ENCODE results near the gene ZC3H13. TPM values are rescaled to one million over a fixed set of nuclear protein-coding genes. Genes with fewer than 3 reads are reported as not detected.

Gene ZC3H13
- total and polyA plus RNA-seq, 10 of the 15 experiments (the other 5 are each of a cell fraction or from before 2014, with no cell fraction given): 10.0 to 55.9 (median 25.4) TPM

DNA sequence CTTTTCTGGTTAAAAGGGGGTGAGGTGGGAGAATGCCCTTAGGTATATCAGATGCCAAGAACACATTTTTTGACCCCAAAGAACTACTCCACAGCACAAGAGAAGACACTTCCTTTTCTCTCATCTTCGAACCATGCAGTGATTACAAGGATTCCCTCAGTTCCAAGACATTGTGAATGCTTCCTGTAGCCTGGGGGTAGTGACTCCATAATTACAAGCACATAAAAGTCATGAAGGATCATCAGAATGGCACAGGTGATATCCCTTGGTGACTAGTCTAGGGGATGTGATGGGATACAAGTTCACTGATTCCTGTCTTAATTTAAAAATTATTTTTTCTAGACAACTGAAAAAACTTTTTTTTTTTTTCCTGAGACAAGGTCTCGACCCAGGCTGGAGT lies 78.0 kb downstream of the ZC3H13 start:
- POLR2A ChIA-PET: interaction anchor here (0.5 kb wide), 1 partner anchor 77 kb away, joined by 3 read pairs; no protein-coding TSS in a partner anchor
- DNase-seq (ENCODE audit: low read depth, low spot score) (no peak), FAIRE-seq (no peak)
- TF ChIP-seq ZNF384 (IDR thresholded peaks at IDR 0.05; ENCODE audit: borderline replicate concordance, low read depth, low read length) (no peak), POLR2A (IDR thresholded peaks at IDR 0.05; ENCODE audit: low read depth, low read length) (no peak), SREBF2 (IDR thresholded peaks at IDR 0.05; ENCODE audit: low read length) (no peak), CEBPB (IDR thresholded peaks at IDR 0.05; ENCODE audit: borderline replicate concordance in 1 of 2, low read depth in 2 of 2, low read length in 2 of 2) (no peak), ZNF217 (IDR thresholded peaks at IDR 0.05) (no peak), CBX5 (IDR thresholded peaks at IDR 0.05; ENCODE audit: low read depth) (no peak), KLF5 (IDR thresholded peaks at IDR 0.05; ENCODE audit: partially characterized antibody) (no peak), SMC3 (IDR thresholded peaks at IDR 0.05; ENCODE audit: borderline replicate concordance, low read length) (no peak), SPI1 (IDR thresholded peaks at IDR 0.05; ENCODE audit: borderline replicate concordance, insufficient read depth, low read depth, low read length) (no peak), FOS (IDR thresholded peaks at IDR 0.05; ENCODE audit: borderline replicate concordance, extremely low read depth, insufficient read length) (no peak), PAX5 (IDR thresholded peaks at IDR 0.05; ENCODE audit: borderline replicate concordance, low read depth, low read length) (no peak), CREB1 (IDR thresholded peaks at IDR 0.05; ENCODE audit: low read depth) (no peak), CHD2 (IDR thresholded peaks at IDR 0.05; ENCODE audit: borderline replicate concordance, low read depth, low read length) (no peak), STAT3 (IDR thresholded peaks at IDR 0.05; ENCODE audit: low read depth, low read length) (no peak)
- TF ChIP-seq, protein P1, sequence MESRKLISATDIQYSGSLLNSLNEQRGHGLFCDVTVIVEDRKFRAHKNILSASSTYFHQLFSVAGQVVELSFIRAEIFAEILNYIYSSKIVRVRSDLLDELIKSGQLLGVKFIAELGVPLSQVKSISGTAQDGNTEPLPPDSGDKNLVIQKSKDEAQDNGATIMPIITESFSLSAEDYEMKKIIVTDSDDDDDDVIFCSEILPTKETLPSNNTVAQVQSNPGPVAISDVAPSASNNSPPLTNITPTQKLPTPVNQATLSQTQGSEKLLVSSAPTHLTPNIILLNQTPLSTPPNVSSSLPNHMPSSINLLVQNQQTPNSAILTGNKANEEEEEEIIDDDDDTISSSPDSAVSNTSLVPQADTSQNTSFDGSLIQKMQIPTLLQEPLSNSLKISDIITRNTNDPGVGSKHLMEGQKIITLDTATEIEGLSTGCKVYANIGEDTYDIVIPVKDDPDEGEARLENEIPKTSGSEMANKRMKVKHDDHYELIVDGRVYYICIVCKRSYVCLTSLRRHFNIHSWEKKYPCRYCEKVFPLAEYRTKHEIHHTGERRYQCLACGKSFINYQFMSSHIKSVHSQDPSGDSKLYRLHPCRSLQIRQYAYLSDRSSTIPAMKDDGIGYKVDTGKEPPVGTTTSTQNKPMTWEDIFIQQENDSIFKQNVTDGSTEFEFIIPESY (IDR thresholded peaks at IDR 0.05): no peak
- TF ChIP-seq, protein P2, sequence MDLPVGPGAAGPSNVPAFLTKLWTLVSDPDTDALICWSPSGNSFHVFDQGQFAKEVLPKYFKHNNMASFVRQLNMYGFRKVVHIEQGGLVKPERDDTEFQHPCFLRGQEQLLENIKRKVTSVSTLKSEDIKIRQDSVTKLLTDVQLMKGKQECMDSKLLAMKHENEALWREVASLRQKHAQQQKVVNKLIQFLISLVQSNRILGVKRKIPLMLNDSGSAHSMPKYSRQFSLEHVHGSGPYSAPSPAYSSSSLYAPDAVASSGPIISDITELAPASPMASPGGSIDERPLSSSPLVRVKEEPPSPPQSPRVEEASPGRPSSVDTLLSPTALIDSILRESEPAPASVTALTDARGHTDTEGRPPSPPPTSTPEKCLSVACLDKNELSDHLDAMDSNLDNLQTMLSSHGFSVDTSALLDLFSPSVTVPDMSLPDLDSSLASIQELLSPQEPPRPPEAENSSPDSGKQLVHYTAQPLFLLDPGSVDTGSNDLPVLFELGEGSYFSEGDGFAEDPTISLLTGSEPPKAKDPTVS (IDR thresholded peaks at IDR 0.05; ENCODE audit: low read depth, low read length): no peak
- TF ChIP-seq, protein P3, sequence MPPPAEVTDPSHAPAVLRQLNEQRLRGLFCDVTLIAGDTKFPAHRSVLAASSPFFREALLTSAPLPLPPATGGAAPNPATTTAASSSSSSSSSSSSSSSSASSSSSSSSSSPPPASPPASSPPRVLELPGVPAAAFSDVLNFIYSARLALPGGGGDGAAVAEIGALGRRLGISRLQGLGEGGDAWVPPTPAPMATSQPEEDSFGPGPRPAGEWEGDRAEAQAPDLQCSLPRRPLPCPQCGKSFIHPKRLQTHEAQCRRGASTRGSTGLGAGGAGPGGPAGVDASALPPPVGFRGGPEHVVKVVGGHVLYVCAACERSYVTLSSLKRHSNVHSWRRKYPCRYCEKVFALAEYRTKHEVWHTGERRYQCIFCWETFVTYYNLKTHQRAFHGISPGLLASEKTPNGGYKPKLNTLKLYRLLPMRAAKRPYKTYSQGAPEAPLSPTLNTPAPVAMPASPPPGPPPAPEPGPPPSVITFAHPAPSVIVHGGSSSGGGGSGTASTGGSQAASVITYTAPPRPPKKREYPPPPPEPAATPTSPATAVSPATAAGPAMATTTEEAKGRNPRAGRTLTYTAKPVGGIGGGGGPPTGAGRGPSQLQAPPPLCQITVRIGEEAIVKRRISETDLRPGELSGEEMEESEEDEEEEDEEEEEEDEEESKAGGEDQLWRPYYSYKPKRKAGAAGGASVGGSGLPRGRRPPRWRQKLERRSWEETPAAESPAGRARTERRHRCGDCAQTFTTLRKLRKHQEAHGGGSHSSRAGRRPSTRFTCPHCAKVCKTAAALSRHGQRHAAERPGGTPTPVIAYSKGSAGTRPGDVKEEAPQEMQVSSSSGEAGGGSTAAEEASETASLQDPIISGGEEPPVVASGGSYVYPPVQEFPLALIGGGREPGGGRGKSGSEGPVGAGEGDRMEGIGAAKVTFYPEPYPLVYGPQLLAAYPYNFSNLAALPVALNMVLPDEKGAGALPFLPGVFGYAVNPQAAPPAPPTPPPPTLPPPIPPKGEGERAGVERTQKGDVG (CRISPR knock-in tag; IDR thresholded peaks at IDR 0.05): no peak
- TF ChIP-seq, protein P4, sequence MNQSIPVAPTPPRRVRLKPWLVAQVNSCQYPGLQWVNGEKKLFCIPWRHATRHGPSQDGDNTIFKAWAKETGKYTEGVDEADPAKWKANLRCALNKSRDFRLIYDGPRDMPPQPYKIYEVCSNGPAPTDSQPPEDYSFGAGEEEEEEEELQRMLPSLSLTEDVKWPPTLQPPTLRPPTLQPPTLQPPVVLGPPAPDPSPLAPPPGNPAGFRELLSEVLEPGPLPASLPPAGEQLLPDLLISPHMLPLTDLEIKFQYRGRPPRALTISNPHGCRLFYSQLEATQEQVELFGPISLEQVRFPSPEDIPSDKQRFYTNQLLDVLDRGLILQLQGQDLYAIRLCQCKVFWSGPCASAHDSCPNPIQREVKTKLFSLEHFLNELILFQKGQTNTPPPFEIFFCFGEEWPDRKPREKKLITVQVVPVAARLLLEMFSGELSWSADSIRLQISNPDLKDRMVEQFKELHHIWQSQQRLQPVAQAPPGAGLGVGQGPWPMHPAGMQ (IDR thresholded peaks at IDR 0.05; ENCODE audit: borderline replicate concordance): no peak

More for the DNA sequence above, 78.0 kb downstream of the ZC3H13 start:
- Histone ChIP-seq H3K9ac (ENCODE audit: control insufficient read depth, insufficient read depth, low read length) (no peak overlapping the region), H3K27me3 (replicated peaks in 1 of 2; ENCODE audit: control insufficient read depth in 2 of 2, insufficient read depth in 2 of 2, low read length in 1 of 2) (no peaks in the 10 kb centered on the region), H3K79me2 (ENCODE audit: control insufficient read depth, insufficient read depth, low read length) (no peaks in the 10 kb centered on the region), H4K20me1 (ENCODE audit: control insufficient read depth, insufficient read depth) (no peaks in the 10 kb centered on the region), H2AFZ (ENCODE audit: control insufficient read depth, low read depth, low read length) (no peak overlapping the region), H3K4me2 (ENCODE audit: control insufficient read depth, insufficient read depth) (no peak overlapping the region), H3K36me3 (ENCODE audit: control insufficient read depth in 2 of 2, insufficient read depth in 2 of 2, low read length in 1 of 2) (peaks cover 2 to 16% of the 10 kb centered on the region in 2 experiments; a peak in 3 of 4 replicates), H3K9me3 (replicated peaks; ENCODE audit: control insufficient read depth, insufficient read depth, low read length) (no peaks in the 10 kb centered on the region), H3K4me1 (ENCODE audit: control insufficient read depth, insufficient read depth, low read length) (no peaks in the 10 kb centered on the region), H3K27ac (ENCODE audit: control insufficient read depth, insufficient read depth) (no peak overlapping the region), H3K4me3 (no peak overlapping the region)
- in situ Hi-C loops (cut with MboI): no loop called here
- no peak for ATAC-seq
- SMC1A ChIA-PET (ENCODE audit: uncharacterized antibody, unreplicated experiment): no interaction called here
- CTCF ChIA-PET: no interaction called here
- BruUV-seq (replicated peaks): no TSS peak
- RAD21 ChIA-PET (ENCODE audit: unreplicated experiment): no interaction called here
- intact Hi-C loops (cut with micrococcal nuclease; ENCODE audit: unreplicated experiment): no loop called here
- 97% methylated on average over 2 of the region's 2 CpGs for WGBS (ENCODE audit: insufficient coverage, insufficient replicate concordance, low lambda C conversion rate, missing lambda C conversion rate)
